Parathyroid adenoma (tissue), 2 donors: ENCODE measurements around the gene STON1.

Experiments
- H2AFZ ChIP-seq: fragments of 300-600 bp; sonication (generic); one replicate; pipeline ENCODE4 v1.7.0; 2017; ENCODE audit warnings: antibody characterized with exemption, mild to moderate bottlenecking
- H3K27ac ChIP-seq: fragments of 300-600 bp; sonication (generic); one replicate; pipeline ENCODE4 v1.7.0; 2017
- H3K27me3 ChIP-seq: fragments of 300-600 bp; sonication (generic); one replicate; pipeline ENCODE4 v1.7.0; 2017; ENCODE audit warnings: low read length; ENCODE audit not compliant: control insufficient read depth, insufficient read depth
- H3K36me3 ChIP-seq: fragments of 300-600 bp; sonication (generic); one replicate; pipeline ENCODE4 v1.7.0; 2017; ENCODE audit warnings: low read length; ENCODE audit not compliant: control insufficient read depth, insufficient read depth
- H3K4me1 ChIP-seq: fragments of 300-600 bp; sonication (generic); one replicate; pipeline ENCODE4 v1.7.0; 2017; ENCODE audit warnings: control low read depth
- H3K4me2 ChIP-seq: fragments of 300-600 bp; sonication (generic); one replicate; pipeline ENCODE4 v1.7.0; 2017; ENCODE audit warnings: low read length
- H3K4me3 ChIP-seq: fragments of 300-600 bp; sonication (generic); one replicate; pipeline ENCODE4 v1.7.0; 2017; ENCODE audit warnings: low read depth, low read length
- H3K79me2 ChIP-seq: fragments of 300-600 bp; sonication (generic); one replicate; pipeline ENCODE4 v1.7.0; 2017; ENCODE audit warnings: control low read depth
- H3K9ac ChIP-seq: fragments of 300-600 bp; sonication (generic); one replicate; pipeline ENCODE4 v1.7.0; 2017; ENCODE audit warnings: mild to moderate bottlenecking
- H3K9me3 ChIP-seq: fragments of 300-600 bp; sonication (generic); one replicate; pipeline ENCODE4 v1.7.0; 2017; ENCODE audit warnings: low read length; ENCODE audit not compliant: control insufficient read depth
- TF ChIP-seq, protein P1 (sequence below): fragments of 300-600 bp; sonication (generic); IDR thresholded peaks from one replicate; pipeline ENCODE4 v1.7.0; 2017; ENCODE audit warnings: antibody characterized with exemption, mild to moderate bottlenecking
- donor health status: primary hyperparathyroidism.

The STON1 gene

GRCh38 chr2:48483916-48484315 is 46.0 kb upstream of the STON1 start:
- TF ChIP-seq, protein P1, sequence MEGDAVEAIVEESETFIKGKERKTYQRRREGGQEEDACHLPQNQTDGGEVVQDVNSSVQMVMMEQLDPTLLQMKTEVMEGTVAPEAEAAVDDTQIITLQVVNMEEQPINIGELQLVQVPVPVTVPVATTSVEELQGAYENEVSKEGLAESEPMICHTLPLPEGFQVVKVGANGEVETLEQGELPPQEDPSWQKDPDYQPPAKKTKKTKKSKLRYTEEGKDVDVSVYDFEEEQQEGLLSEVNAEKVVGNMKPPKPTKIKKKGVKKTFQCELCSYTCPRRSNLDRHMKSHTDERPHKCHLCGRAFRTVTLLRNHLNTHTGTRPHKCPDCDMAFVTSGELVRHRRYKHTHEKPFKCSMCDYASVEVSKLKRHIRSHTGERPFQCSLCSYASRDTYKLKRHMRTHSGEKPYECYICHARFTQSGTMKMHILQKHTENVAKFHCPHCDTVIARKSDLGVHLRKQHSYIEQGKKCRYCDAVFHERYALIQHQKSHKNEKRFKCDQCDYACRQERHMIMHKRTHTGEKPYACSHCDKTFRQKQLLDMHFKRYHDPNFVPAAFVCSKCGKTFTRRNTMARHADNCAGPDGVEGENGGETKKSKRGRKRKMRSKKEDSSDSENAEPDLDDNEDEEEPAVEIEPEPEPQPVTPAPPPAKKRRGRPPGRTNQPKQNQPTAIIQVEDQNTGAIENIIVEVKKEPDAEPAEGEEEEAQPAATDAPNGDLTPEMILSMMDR: no peak
- peaks cover 3% of the 10 kb centered on the region for H3K79me2 ChIP-seq
- no peaks in the 10 kb centered on the region for H3K27me3 ChIP-seq
- no peak overlapping the region for H3K4me3 ChIP-seq
- no peak overlapping the region for H3K27ac ChIP-seq
- H3K4me1 ChIP-seq: no peaks in the 10 kb centered on the region
- no peak overlapping the region for H2AFZ ChIP-seq
- no peaks in the 10 kb centered on the region for H3K36me3 ChIP-seq
- no peaks in the 10 kb centered on the region for H3K9me3 ChIP-seq
- no peak overlapping the region for H3K4me2 ChIP-seq
- H3K9ac ChIP-seq: no peak overlapping the region

- H3K4me1 ChIP-seq: no peaks in the 10 kb centered on the region
- no peaks in the 10 kb centered on the region for H3K36me3 ChIP-seq
- TF ChIP-seq, protein P1: no peak
- no peaks in the 10 kb centered on the region for H3K79me2 ChIP-seq
- H3K27ac ChIP-seq: no peak overlapping the region
- H3K27me3 ChIP-seq: no peaks in the 10 kb centered on the region
- H3K4me2 ChIP-seq: no peak overlapping the region
- no peak overlapping the region for H2AFZ ChIP-seq
- no peaks in the 10 kb centered on the region for H3K9me3 ChIP-seq
- no peak overlapping the region for H3K9ac ChIP-seq
- H3K4me3 ChIP-seq: no peak overlapping the region
Observed at GRCh38 chr2:48488545-48488944, 41.4 kb upstream of the STON1 start.

GRCh38 chr2:48496849-48497248 is 33.1 kb upstream of the STON1 start:
- Histone ChIP-seq H3K9me3 (no peaks in the 10 kb centered on the region), H3K4me1 (no peaks in the 10 kb centered on the region), H3K4me2 (no peak overlapping the region), H3K9ac (no peak overlapping the region), H3K27ac (no peak overlapping the region), H3K27me3 (no peaks in the 10 kb centered on the region), H3K79me2 (no peaks in the 10 kb centered on the region), H2AFZ (no peak overlapping the region), H3K36me3 (no peaks in the 10 kb centered on the region), H3K4me3 (no peak overlapping the region)
- TF ChIP-seq, protein P1: no peak

GRCh38 chr2:48504647-48505327 is 25.2 kb upstream of the STON1 start:
- Histone ChIP-seq H3K9ac (no peak overlapping the region), H3K4me2 (no peak overlapping the region), H3K27me3 (no peaks in the 10 kb centered on the region), H3K36me3 (no peaks in the 10 kb centered on the region), H3K9me3 (no peaks in the 10 kb centered on the region), H3K4me1 (peaks cover 3% of the 10 kb centered on the region), H2AFZ (no peak overlapping the region), H3K4me3 (no peak overlapping the region), H3K79me2 (no peaks in the 10 kb centered on the region), H3K27ac (no peak overlapping the region)
- TF ChIP-seq, protein P1: no peak

DNA sequence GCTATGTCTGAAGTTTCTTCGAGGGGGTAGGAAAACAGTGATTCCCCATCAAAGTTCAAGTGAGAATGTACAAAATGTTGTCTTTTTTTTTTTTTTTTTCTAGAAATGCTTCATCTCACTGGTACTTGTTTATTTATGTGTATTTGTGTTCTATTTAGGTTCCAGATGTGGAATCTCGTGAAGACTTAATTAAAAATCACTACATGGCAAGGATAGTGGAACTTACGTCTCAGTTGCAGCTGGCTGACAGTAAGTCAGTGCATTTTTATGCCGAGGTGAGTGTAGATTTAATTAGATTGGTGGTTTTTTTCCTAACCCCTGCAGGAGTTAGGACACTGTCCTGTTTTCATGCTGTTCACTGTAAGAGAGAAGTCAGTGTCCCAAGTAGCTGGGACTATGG is 22.8 kb upstream of the STON1 start:
- Histone ChIP-seq H3K27ac (no peak overlapping the region), H3K79me2 (no peaks in the 10 kb centered on the region), H3K27me3 (no peaks in the 10 kb centered on the region), H3K4me2 (no peak overlapping the region), H3K9me3 (no peaks in the 10 kb centered on the region), H2AFZ (no peak overlapping the region), H3K4me1 (peaks cover 3% of the 10 kb centered on the region), H3K4me3 (no peak overlapping the region), H3K36me3 (no peaks in the 10 kb centered on the region), H3K9ac (no peak overlapping the region)
- TF ChIP-seq, protein P1: no peak
